GM18520 (cell line): ENCODE results near the gene ADARB1.

ENCODE experiments used
- ATAC-seq: cut with Tn5 transposase; IDR thresholded peaks from one replicate; pipeline ENCODE4 v1.9.1; 2021; ENCODE audit not compliant: unreplicated experiment

ADARB1 gene

GRCh38 chr21:45073301-45074047 is 906 bp upstream of the ADARB1 start:
- no peak for ATAC-seq

- no peak for ATAC-seq
Measured at GRCh38 chr21:45074818-45075595, 627 bp downstream of the ADARB1 start.

GRCh38 chr21:45075596-45076244 is 1.3 kb downstream of the ADARB1 start:
- no peak for ATAC-seq

GRCh38 chr21:45076245-45076711 is 1.9 kb downstream of the ADARB1 start:
- no peak for ATAC-seq

- no peak for ATAC-seq
Measured at GRCh38 chr21:45078371-45078770, 4.0 kb downstream of the ADARB1 start.

- ATAC-seq, result no peak
Measured at GRCh38 chr21:45078877-45079281, 4.5 kb downstream of the ADARB1 start.

- no peak for ATAC-seq
Measured at GRCh38 chr21:45079351-45079750, 5.0 kb downstream of the ADARB1 start.

- no peak for ATAC-seq
Measured at GRCh38 chr21:45080232-45080631, 5.9 kb downstream of the ADARB1 start.

- ATAC-seq, result no peak
Measured at GRCh38 chr21:45080639-45081414, 6.4 kb downstream of the ADARB1 start.

GRCh38 chr21:45081636-45082035 is 7.3 kb downstream of the ADARB1 start:
- ATAC-seq, result no peak

GRCh38 chr21:45082736-45083135 is 8.4 kb downstream of the ADARB1 start:
- ATAC-seq, result no peak

GRCh38 chr21:45084121-45084520 is 9.7 kb downstream of the ADARB1 start:
- ATAC-seq, result no peak

GRCh38 chr21:45084881-45085536 is 10.6 kb downstream of the ADARB1 start:
- no peak for ATAC-seq

GRCh38 chr21:45085700-45086099 is 11.3 kb downstream of the ADARB1 start:
- no peak for ATAC-seq

GRCh38 chr21:45086337-45086958 is 12.1 kb downstream of the ADARB1 start:
- no peak for ATAC-seq

GRCh38 chr21:45087022-45087823 is 12.8 kb downstream of the ADARB1 start:
- no peak for ATAC-seq

- no peak for ATAC-seq
Measured at GRCh38 chr21:45088116-45088515, 13.7 kb downstream of the ADARB1 start.

GRCh38 chr21:45088729-45089128 is 14.3 kb downstream of the ADARB1 start:
- no peak for ATAC-seq

GRCh38 chr21:45089964-45090363 is 15.6 kb downstream of the ADARB1 start:
- no peak for ATAC-seq
